Muscle layer of colon (tissue), 2 donors: Measurements from ENCODE around the gene SORCS2.

ENCODE experiments used
- H3K27ac ChIP-seq: one replicate; pipeline ENCODE4 v1.7.0; 2013; ENCODE audit warnings: low read depth, mild to moderate bottlenecking, low read length, moderate library complexity
- H3K27me3 ChIP-seq, 2 donors: one replicate each; pipeline ENCODE4 v1.7.0; 2013; ENCODE audit warnings: low read length in 2 of 2, mild to moderate bottlenecking in 2 of 2; ENCODE audit not compliant: insufficient read depth in 2 of 2, control insufficient read depth in 1 of 2
- H3K36me3 ChIP-seq: one replicate; pipeline ENCODE4 v1.7.0; 2013; ENCODE audit warnings: mild to moderate bottlenecking, low read length; ENCODE audit not compliant: insufficient read depth
- H3K4me1 ChIP-seq: one replicate; pipeline ENCODE4 v1.7.0; 2013; ENCODE audit warnings: mild to moderate bottlenecking, low read length; ENCODE audit not compliant: insufficient read depth
- H3K4me3 ChIP-seq, 2 donors: one replicate each; pipeline ENCODE4 v1.7.0; 2013; ENCODE audit warnings: low read length in 2 of 2, low read depth in 1 of 2, mild to moderate bottlenecking in 1 of 2, moderate library complexity in 1 of 2
- H3K9ac ChIP-seq: one replicate; pipeline ENCODE4 v1.7.0; 2013; ENCODE audit warnings: low read length
- H3K9me3 ChIP-seq: one replicate; pipeline ENCODE4 v1.7.0; 2013; ENCODE audit warnings: mild to moderate bottlenecking, low read length
- donor health status: abdominal sarcoma.
- donor health status: Adenocarcinoma of cecum.

Gene SORCS2

DNA sequence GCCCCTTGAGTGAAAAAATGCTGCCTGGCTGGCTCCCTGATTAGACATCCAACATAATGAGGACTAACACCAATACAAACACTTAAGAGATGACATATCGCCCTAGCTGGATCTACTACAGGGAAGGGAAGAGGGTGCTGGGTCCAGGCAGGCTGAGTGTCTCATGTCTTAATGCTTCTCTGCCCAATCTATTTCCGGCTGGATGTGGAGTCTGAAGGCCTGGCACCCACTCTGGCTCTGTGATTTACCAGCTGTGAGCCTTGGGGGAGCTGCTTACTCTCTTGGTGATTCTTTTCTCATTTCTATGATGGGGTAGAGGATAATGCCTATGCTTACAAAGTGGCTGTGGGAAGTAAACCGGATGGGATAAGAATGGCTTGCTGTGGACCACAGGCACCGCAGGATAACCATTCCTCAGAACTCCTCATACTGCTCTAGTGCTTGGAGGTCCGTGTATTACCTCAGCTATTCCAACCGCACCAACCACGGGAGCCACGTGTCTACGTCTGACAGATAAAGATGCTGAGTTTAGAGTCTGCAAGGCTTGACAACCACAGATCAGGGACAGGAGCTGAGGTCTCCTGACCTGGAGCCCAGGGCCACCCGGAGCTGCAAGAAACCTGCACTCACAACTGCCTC, 585.7 kb downstream of the SORCS2 start:
- Histone ChIP-seq H3K36me3 (peaks cover 43% of the 10 kb centered on the region), H3K9me3 (no peaks in the 10 kb centered on the region), H3K27ac (no peak overlapping the region), H3K4me3 (no peak overlapping the region), H3K4me1 (peaks cover 47% of the 10 kb centered on the region), H3K9ac (no peak overlapping the region), H3K27me3 (no peaks in the 10 kb centered on the region)

DNA sequence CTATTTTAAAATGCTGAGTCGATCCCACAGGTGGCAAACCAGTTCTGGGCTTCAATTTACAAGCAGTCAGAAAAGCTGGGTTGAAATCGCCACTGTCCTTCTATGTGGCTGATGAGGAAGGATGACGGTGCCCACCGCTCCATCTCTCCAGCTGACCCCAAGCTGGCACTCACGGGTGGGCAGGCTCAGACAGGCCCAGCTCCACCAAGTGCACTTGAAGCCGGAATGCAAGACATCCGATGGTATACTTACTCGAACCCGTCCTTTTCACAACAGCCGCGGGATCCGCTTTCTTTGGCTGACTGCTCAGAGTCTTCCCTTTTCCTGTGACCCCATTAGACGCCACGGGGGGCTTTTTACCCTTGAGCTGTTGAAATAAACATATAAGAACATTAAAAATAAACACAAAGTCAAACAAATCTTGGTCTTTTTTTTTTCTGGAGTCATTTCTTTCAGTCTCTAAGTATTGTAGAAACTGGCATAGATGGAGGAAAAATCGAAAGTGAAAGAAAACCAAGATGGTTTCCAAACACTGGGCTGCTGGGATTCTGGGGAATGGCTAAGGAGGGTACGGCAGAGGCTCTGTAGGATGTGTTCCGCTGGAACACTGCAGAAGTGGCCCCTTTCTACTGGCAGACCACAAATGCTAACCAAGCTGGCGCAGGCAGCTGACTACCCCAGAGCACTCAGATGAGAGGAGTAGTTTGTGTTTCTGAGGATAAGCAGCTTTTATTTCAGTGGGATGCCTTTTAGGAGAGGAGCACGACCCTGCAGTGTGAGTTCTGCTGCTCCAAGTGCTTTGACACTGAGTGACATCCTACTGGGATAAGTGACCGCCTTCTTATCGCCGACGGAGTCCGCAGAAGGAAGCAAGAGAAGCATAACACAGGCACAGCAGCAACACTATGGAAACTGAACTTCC, 586.4 kb downstream of the SORCS2 start:
- Histone ChIP-seq H3K9me3 (no peaks in the 10 kb centered on the region), H3K27ac (peak overlapping the region; percentile 21), H3K9ac (no peak overlapping the region), H3K36me3 (peaks cover 39% of the 10 kb centered on the region), H3K27me3 (no peaks in the 10 kb centered on the region), H3K4me3 (no peak overlapping the region), H3K4me1 (peaks cover 42% of the 10 kb centered on the region)

DNA sequence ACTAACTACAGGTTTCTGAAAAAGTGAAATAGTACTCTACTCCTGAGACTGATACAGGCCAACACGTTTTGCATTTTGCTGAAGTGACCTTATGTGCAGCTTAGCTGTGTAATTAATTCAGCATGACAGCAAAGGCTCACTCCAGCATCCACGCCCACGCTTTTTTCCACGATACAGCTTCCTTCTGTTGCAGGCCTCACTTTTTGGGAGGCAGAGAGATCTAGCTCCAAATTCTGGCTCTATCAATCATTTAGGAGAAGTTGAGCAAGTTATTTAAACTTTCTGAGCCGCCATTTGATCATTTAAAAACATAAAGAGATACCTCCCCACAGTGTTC, 587.1 kb downstream of the SORCS2 start:
- Histone ChIP-seq H3K4me1 (peaks cover 45% of the 10 kb centered on the region), H3K27me3 (no peaks in the 10 kb centered on the region), H3K4me3 (no peak overlapping the region), H3K27ac (no peak overlapping the region), H3K36me3 (peaks cover 39% of the 10 kb centered on the region), H3K9ac (no peak overlapping the region), H3K9me3 (no peaks in the 10 kb centered on the region)

DNA sequence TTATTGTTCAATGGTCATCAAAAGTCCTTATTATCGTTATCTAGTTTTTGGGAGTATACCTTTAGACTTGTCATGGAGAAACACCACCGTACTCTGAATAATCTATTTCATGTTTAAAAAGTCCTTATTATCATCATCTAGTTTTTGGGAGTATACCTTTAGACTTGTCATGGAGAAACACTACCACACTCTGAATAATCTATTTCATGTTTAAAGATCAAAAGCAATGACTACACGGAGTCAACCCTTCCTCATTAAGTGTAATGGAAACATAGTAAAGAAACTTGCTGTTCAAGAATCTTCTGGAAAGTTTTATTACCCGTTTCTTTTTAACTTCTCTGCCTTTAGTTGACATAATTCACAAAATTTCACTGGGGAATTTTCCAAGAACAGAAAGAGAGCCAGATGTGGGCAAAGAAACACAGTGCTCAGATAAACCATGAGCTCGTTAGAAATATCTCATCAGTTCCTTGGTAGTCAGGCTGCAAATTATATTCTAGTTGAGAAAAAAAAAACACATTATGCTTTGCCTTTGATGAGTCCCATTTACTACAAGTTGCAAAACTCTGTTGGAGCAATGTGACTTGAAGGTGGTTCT, 588.5 kb downstream of the SORCS2 start:
- Histone ChIP-seq H3K4me1 (peaks cover 45% of the 10 kb centered on the region), H3K36me3 (peaks cover 44% of the 10 kb centered on the region), H3K9ac (no peak overlapping the region), H3K27me3 (no peaks in the 10 kb centered on the region), H3K4me3 (no peak overlapping the region), H3K27ac (no peak overlapping the region), H3K9me3 (no peaks in the 10 kb centered on the region)

DNA sequence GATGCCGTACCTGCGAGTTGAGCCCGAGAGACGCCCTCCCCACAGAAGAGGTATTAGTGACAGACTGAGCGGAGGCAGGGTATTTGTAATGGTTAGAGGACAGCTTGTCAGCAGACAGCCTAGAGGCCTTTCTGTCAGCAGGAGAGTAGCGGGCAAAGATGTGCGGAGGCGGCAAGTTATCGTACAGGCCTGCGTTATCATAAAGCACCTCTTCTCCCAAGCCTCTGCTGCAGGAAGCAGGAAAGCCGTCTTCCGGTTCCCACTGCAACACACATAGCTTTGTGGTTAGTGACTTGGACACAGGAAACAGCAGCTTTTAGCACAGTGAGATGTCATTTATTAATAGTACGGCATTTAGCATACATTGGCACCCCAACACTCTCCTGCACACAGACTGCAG, 589.0 kb downstream of the SORCS2 start:
- no peaks in the 10 kb centered on the region for H3K9me3 ChIP-seq
- H3K36me3 ChIP-seq = peaks cover 49% of the 10 kb centered on the region
- H3K27ac ChIP-seq = no peak overlapping the region
- H3K4me1 ChIP-seq = peaks cover 45% of the 10 kb centered on the region
- H3K4me3 ChIP-seq = no peak overlapping the region
- no peak overlapping the region for H3K9ac ChIP-seq
- no peaks in the 10 kb centered on the region for H3K27me3 ChIP-seq

DNA sequence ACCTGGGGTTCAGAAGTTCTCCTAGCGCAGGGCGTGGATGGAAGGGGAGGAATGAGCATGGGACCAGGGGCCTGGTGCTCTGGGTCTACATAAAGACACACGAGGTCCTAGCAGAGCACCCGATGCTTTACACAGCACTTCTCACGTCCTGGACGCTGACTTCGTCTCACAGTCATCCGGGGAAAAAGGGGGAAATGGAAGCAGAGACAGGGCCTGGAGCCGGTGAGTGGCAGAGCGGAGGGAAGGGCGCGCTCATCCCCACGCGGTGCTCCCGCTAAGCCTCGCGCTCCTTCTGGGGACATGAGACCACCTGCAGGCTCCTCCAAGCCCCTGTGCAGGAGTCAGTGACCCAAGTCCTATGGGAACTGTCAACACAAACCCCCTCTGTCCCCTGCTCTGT, 589.7 kb downstream of the SORCS2 start:
- Histone ChIP-seq H3K9me3 (no peaks in the 10 kb centered on the region), H3K36me3 (peaks cover 49% of the 10 kb centered on the region), H3K4me3 (no peak overlapping the region), H3K9ac (no peak overlapping the region), H3K27me3 (no peaks in the 10 kb centered on the region), H3K27ac (no peak overlapping the region), H3K4me1 (peaks cover 45% of the 10 kb centered on the region)

DNA sequence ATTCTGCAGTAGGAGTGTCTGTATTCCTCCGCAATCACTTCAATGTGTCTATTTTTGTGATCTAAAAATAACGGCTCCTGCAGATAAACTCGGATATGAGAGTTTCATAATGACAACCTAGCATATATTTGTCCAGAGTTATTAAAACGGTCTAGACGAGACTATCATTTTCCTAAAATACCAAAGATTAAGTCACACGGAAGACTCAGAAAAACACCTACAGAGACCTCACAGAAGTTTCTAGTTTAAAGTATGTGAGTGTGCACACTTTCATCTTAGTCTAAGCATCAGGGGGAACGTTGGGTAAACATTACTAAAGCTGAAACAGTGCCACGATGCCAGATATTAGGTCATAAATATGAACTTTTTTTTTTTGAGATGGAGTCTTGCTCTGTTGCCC, 590.4 kb downstream of the SORCS2 start:
- H3K4me1 ChIP-seq = peaks cover 45% of the 10 kb centered on the region
- H3K9ac ChIP-seq = no peak overlapping the region
- no peak overlapping the region for H3K27ac ChIP-seq
- H3K4me3 ChIP-seq = no peak overlapping the region
- H3K36me3 ChIP-seq = peaks cover 42% of the 10 kb centered on the region
- no peaks in the 10 kb centered on the region for H3K27me3 ChIP-seq
- H3K9me3 ChIP-seq = no peaks in the 10 kb centered on the region

DNA sequence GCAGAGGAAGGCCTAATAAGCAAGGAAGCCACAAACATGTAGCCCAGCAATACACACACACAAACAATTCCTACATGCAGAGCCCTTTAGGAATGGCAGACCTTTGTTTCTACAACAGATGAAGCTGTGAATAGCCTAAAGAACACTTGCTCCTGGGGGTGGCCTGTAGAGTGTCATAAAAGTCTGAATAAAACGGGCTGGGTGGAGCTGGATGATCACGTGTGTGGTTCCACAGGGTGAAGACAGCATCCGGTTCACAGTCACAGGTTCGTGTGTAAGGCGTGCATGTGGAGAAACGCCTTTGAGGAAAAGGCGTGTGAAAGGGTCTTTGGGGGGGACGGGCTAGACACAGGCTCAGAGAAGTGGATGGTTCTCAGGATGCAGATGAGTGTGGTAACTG, 591.2 kb downstream of the SORCS2 start:
- H3K9me3 ChIP-seq = no peaks in the 10 kb centered on the region
- H3K4me3 ChIP-seq = no peak overlapping the region
- peaks cover 42% of the 10 kb centered on the region for H3K4me1 ChIP-seq
- no peaks in the 10 kb centered on the region for H3K27me3 ChIP-seq
- H3K9ac ChIP-seq = no peak overlapping the region
- no peak overlapping the region for H3K27ac ChIP-seq
- H3K36me3 ChIP-seq = peaks cover 34% of the 10 kb centered on the region

DNA sequence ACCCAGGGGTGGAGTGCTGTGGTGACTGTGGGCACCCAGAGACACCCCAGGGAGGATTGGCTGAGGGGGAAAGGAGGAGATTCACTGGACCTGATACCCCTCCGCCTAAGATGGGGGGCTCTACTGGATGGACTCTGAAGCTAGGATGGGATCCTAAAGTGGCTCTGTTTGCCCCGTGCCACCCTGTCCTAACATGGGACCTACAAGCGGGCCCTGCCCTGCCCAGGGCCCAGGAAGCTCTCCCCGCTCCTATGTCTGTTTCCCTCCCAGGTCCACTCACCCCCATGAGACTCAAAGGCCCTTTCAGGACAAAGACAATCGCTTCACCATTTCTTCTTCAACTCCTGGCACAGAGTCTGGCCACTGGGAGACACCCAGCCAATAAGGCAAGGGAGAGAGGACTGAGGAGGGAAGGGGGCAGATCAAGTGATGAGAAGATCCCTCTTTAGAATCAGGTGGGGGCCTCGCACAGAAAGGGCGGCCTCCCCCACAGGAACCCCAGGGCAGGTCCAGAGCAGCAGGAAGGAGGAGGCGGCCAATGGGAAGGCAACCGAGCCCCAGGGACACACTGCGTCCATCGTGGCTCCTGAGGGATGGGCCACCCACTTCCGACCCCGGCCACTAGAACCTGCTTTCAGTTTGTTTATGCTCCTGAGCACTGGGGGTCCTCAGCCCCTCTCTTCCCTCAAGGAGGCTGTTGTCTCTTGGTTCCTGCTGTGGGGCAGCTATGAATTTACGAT, 592.0 kb downstream of the SORCS2 start:
- peaks cover 34% of the 10 kb centered on the region for H3K4me1 ChIP-seq
- peaks cover 32% of the 10 kb centered on the region for H3K36me3 ChIP-seq
- H3K4me3 ChIP-seq = no peak overlapping the region
- no peaks in the 10 kb centered on the region for H3K9me3 ChIP-seq
- H3K9ac ChIP-seq = no peak overlapping the region
- no peak overlapping the region for H3K27ac ChIP-seq
- no peaks in the 10 kb centered on the region for H3K27me3 ChIP-seq

DNA sequence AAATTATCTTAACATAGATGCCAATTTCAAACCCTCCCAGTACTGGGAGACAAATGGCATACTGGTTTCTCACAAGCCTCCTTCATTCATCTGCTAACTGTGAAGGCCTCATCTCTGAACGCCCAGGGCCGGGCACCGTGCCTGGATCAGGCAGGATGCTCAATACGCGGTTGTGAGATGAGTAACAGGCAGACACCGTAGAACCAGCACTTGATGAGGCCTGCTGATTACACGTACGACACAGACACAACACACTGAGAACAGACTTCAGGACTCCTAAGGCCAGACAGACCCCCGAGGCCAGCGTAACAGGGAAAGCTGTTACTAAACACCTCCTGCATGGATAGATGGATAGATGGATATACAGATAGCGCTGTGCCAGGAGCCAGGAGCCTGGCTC, 592.7 kb downstream of the SORCS2 start:
- H3K4me1 ChIP-seq = peaks cover 33% of the 10 kb centered on the region
- no peak overlapping the region for H3K9ac ChIP-seq
- peaks cover 32% of the 10 kb centered on the region for H3K36me3 ChIP-seq
- H3K4me3 ChIP-seq = no peak overlapping the region
- no peaks in the 10 kb centered on the region for H3K27me3 ChIP-seq
- H3K9me3 ChIP-seq = no peaks in the 10 kb centered on the region
- no peak overlapping the region for H3K27ac ChIP-seq

DNA sequence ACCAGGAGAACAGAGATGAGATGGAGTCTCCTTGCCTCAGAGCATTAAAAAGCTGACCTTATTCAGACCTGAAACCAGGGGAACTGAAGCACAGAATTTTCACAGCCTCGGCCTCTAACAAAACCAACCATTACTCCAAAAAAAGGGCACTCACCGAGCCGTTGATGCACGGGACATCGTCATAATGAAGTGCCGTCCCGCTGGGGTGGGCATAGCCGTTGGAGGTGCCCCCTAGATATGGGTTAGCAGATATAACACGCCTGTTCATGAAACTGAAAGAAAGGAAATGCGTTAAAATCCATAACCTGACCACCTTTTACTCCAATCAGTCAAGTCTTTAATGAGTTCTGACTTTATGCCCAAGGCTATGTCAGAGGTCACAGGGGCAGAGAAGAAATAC, 593.7 kb downstream of the SORCS2 start:
- Histone ChIP-seq H3K27ac (no peak overlapping the region), H3K36me3 (peaks cover 32% of the 10 kb centered on the region), H3K9me3 (no peaks in the 10 kb centered on the region), H3K4me1 (peaks cover 38% of the 10 kb centered on the region), H3K4me3 (no peak overlapping the region), H3K9ac (no peak overlapping the region), H3K27me3 (no peaks in the 10 kb centered on the region)
